ENCODE results near the gene LAMA2. TPM values are rescaled to one million over a fixed set of nuclear protein-coding genes. Genes with fewer than 3 reads are reported as not detected.

The LAMA2 gene
- polyA plus RNA-seq, 1 of the 3 experiments (the other 2 are of a cell fraction), result 0.92 TPM

- no peak overlapping the region for H3K9ac ChIP-seq
- WGBS (ENCODE audit: low lambda C conversion rate), result 2% methylated on average over 1 of the region's 1 CpG
Observed at GRCh38 chr6:129100164-129100563, 217.2 kb downstream of the LAMA2 start.

DNA sequence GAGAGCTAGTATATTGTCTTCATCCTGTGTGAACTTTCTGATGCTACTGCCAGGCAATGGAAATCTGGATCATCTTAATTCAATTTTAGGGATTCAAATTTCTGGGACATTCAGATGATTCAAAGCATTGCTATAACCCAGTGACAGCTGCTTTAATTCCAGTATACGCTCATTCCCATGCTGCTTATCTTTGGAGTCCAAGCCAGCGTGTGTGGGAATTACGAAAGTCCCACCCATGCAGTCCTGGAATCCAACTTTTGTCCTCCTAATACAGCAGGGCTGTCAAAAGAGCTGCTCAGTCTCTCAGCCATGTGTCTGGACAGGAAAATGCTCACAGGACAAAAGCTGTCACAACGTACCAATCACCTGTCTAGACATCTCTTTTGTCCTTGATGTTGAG lies 219.8 kb downstream of the LAMA2 start:
- no peaks in the 10 kb centered on the region for H4K20me1 ChIP-seq (ENCODE audit: insufficient read depth)
- H2AFZ ChIP-seq (ENCODE audit: low read depth), result no peak overlapping the region
- POLR2A ChIA-PET, result no interaction called here
- no peaks in the 10 kb centered on the region for H3K9me2 ChIP-seq
- 8% methylated on average over 4 of the region's 4 CpGs for WGBS (ENCODE audit: low lambda C conversion rate)
- no peak overlapping the region for H3K9ac ChIP-seq
- no peak for DNase-seq
- H3K4me2 ChIP-seq, result no peak overlapping the region
- H3K4me3 ChIP-seq (ENCODE audit: low read depth in 2 of 2, low read length in 1 of 2), result no peak overlapping the region
- H3F3A ChIP-seq (replicated peaks; ENCODE audit: insufficient read depth), result no peaks in the 10 kb centered on the region
- H3K27ac ChIP-seq (ENCODE audit: low read depth in 2 of 2, low read length in 1 of 2), result no peak overlapping the region
- H3K79me2 ChIP-seq (ENCODE audit: insufficient read depth), result no peaks in the 10 kb centered on the region
- H3K9me3 ChIP-seq, result no peaks in the 10 kb centered on the region
- CTCF ChIA-PET, result no interaction called here
- H3K36me3 ChIP-seq (replicated peaks in 1 of 2; ENCODE audit: control insufficient read depth in 1 of 2, insufficient read depth in 2 of 2, low read length in 1 of 2), result no peaks in the 10 kb centered on the region
- no peaks in the 10 kb centered on the region for H3K4me1 ChIP-seq (ENCODE audit: control insufficient read depth in 1 of 2, insufficient read depth in 2 of 2, low read depth in 1 of 2, low read length in 1 of 2)
- TF ChIP-seq EZH2phosphoT487 (IDR thresholded peaks at IDR 0.05; ENCODE audit: borderline replicate concordance, low read depth) (no peak), YY1 (IDR thresholded peaks at IDR 0.05; ENCODE audit: low read depth) (no peak), RAD21 (IDR thresholded peaks at IDR 0.05; ENCODE audit: low read length) (no peak), TEAD4 (IDR thresholded peaks at IDR 0.05; ENCODE audit: borderline replicate concordance, insufficient read depth) (no peak), NRF1 (IDR thresholded peaks at IDR 0.05; ENCODE audit: low read depth, low read length) (no peak), EP300 (IDR thresholded peaks at IDR 0.05; ENCODE audit: borderline replicate concordance in 1 of 2, low read depth in 1 of 2, low read length in 1 of 2) (no peak)
- no peaks in the 10 kb centered on the region; the same call in 1 of the 2 replicates for H3K27me3 ChIP-seq (ENCODE audit: insufficient read depth)

More at GRCh38 chr6:129100164-129100563, 217.2 kb downstream of the LAMA2 start:
- Histone ChIP-seq H3K27ac (ENCODE audit: low read depth in 2 of 2, low read length in 1 of 2) (no peak overlapping the region), H3K36me3 (replicated peaks in 1 of 2; ENCODE audit: control insufficient read depth in 1 of 2, insufficient read depth in 2 of 2, low read length in 1 of 2) (no peaks in the 10 kb centered on the region), H3K27me3 (ENCODE audit: insufficient read depth) (no peaks in the 10 kb centered on the region; the same call in 1 of the 2 replicates), H3K4me1 (ENCODE audit: control insufficient read depth in 1 of 2, insufficient read depth in 2 of 2, low read depth in 1 of 2, low read length in 1 of 2) (no peaks in the 10 kb centered on the region), H3K9me2 (no peaks in the 10 kb centered on the region), H3K4me2 (no peak overlapping the region), H3K4me3 (ENCODE audit: low read depth in 2 of 2, low read length in 1 of 2) (no peak overlapping the region), H3K79me2 (ENCODE audit: insufficient read depth) (no peaks in the 10 kb centered on the region), H4K20me1 (ENCODE audit: insufficient read depth) (no peaks in the 10 kb centered on the region), H3F3A (replicated peaks; ENCODE audit: insufficient read depth) (no peaks in the 10 kb centered on the region), H2AFZ (ENCODE audit: low read depth) (no peak overlapping the region), H3K9me3 (no peaks in the 10 kb centered on the region)
- POLR2A ChIA-PET, result no interaction called here
- DNase-seq, result no peak
- TF ChIP-seq, protein P1, sequence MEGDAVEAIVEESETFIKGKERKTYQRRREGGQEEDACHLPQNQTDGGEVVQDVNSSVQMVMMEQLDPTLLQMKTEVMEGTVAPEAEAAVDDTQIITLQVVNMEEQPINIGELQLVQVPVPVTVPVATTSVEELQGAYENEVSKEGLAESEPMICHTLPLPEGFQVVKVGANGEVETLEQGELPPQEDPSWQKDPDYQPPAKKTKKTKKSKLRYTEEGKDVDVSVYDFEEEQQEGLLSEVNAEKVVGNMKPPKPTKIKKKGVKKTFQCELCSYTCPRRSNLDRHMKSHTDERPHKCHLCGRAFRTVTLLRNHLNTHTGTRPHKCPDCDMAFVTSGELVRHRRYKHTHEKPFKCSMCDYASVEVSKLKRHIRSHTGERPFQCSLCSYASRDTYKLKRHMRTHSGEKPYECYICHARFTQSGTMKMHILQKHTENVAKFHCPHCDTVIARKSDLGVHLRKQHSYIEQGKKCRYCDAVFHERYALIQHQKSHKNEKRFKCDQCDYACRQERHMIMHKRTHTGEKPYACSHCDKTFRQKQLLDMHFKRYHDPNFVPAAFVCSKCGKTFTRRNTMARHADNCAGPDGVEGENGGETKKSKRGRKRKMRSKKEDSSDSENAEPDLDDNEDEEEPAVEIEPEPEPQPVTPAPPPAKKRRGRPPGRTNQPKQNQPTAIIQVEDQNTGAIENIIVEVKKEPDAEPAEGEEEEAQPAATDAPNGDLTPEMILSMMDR (IDR thresholded peaks at IDR 0.05), result no peak
- no peak for TF ChIP-seq JUND (IDR thresholded peaks at IDR 0.05)
- no peak for TF ChIP-seq CHD2 (IDR thresholded peaks at IDR 0.05; ENCODE audit: low read length, partially characterized antibody)
- no peak for TF ChIP-seq MEF2A (IDR thresholded peaks at IDR 0.05; ENCODE audit: borderline replicate concordance, low read depth)
- no peak for TF ChIP-seq REST (IDR thresholded peaks at IDR 0.05; ENCODE audit: low read depth, low read length)
- no peak for TF ChIP-seq TCF12 (IDR thresholded peaks at IDR 0.05)
- CTCF ChIA-PET, result no interaction called here

All from SK-N-SH (cell line).